HG02623 (cell line): ENCODE measurements around the gene BTNL9.
"Not testable (repeated sequence)": the region's sequence is repeated elsewhere in the genome, so short reads cannot be mapped to it uniquely, and the experiment has no call there.

Experiments used
- ATAC-seq: cut with Tn5 transposase; IDR thresholded peaks from one replicate; pipeline ENCODE4 v1.9.1; 2021; ENCODE audit warnings: moderate library complexity; ENCODE audit not compliant: unreplicated experiment

Gene BTNL9

DNA sequence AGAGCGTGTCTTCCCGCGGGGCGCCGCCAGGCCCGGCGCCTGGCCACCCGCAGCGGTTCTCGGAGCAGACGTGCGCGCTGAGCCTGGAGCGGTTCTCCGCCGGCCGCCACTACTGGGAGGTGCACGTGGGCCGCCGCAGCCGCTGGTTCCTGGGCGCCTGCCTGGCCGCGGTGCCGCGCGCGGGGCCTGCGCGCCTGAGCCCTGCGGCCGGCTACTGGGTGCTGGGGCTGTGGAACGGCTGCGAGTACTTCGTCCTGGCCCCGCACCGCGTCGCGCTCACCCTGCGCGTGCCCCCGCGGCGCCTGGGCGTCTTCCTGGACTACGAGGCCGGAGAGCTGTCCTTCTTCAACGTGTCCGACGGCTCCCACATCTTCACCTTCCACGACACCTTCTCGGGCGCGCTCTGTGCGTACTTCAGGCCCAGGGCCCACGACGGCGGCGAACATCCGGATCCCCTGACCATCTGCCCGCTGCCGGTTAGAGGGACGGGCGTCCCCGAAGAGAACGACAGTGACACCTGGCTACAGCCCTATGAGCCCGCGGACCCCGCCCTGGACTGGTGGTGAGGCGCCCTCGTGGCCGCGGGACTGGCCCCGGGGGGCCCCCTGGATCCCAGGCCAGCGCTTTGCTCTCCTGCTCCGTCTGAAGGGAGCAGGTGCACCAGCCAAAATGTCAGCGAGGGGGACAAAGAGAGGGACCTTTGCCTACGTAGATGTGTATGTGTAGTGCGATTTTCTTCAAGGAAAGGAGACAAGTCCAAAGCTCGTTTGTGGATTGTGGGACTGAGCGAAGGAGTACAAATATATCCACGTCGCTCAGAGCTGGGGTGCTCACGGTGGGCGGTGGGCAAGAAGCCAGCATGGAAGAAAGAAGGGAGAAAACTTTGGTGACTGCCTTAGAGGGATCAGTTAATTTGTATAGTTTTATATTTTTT lies 19.5 kb downstream of the BTNL9 start:
- no peak for ATAC-seq

DNA sequence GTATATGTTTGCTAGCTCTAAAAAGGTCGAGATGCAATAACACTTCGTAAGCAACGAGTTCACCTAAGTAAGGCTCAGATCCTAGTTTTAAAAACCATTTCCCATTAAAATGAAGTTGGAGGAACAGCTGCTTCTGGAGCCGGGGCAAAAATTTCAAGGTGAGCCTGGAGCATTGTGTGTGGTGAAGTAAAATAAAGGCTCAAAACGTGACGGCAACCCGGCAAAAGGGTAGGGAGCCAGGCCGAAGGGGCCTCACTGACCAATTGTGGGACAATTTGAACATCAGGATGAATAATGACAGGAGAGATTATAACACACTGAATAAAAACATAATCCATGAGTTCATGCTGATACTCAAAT lies 20.1 kb downstream of the BTNL9 start:
- ATAC-seq, result no peak

DNA sequence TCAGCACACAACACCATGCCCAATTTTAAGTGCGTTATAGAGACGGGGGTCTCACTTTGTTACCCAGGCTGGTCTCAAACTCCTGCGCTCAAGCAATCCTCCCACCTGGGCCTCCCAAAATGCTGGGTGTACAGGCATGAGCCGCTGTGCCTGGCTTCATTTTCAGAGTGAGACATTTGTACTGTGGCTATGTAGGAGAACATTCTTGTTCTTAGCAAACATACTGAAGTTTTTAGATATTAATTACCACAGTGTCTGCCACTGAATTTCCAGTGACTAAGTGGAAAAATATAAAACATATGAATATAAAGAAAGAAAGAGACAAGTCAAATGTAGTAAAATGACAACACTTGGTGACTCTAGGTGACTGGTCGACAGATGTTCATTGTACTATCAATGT lies 20.9 kb downstream of the BTNL9 start:
- no peak for ATAC-seq

DNA sequence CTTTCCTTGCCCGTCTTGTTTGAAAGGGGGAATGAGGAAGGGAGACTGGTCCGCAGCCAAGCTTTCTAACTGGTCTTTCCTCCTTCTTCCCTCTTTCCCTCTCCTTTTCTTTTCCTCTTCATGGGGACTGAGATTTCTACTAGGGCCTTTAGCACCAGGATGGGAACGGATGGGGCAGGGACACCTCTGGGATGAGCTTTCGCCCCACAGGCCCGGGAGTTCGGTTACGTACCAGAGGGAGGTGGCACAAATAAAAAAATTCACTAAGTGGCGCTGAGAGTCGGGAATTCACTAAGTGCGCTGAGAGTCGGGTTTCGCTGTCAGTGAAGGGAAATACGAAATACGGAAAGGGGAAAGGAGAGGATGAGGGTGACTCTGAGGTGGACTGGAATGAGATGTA lies 21.6 kb downstream of the BTNL9 start:
- ATAC-seq, result no peak

DNA sequence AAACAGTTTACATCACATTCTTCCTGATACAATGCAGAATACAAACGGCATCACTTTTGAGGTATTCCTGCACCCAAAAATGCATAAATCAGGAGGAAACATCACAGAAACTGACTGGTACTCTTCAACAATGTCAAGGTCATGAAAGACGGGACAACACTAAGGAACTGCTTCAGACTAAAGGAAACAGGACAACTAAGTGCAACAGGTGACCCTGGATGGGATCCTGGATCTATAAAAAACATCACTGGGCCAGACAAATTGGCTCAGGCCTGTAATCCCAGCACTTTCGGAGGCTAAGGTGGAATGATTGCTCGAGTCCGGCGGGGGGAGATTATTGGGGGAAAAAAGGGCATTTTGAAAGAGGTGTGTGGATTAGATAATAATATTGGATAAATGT lies 22.6 kb downstream of the BTNL9 start:
- ATAC-seq, result no peak

DNA sequence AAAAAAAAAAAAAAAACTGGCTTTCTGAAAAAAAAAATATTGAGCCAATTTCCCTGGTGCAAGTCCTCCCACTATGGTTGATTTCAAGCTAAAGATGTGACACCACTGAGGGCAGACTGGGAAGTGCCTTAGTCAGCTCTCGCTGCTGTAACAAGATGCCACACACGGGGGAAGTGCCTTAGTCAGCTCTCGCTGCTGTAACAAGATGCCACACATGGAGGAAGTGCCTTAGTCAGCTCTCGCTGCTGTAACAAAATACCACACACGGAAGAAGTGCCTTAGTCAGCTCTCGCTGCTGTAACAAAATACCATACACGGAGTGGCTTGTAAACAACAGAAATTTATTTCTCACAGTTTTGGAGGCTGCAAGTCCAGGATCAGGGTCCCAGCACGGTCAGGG lies 23.4 kb downstream of the BTNL9 start:
- no peak for ATAC-seq

DNA sequence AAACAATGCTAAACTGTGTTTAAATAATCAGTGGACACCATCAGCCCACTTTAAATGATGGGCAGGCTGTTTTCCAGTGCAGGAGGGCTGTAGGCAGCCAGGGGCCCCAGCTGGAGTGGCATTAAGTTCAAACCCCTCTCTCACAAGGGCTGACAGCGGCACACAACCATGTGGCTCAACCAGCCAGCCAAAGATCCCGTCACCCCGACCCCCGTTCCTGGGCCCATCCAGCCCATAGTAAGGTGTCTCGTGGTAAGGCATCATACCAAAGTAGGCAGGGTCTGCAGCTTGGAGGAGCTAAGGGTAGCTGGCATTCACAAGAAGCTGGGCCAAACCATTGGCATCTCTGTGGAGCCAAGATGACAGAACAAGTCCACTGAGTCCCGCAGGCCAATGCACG lies 24.9 kb downstream of the BTNL9 start:
- ATAC-seq, result no peak

DNA sequence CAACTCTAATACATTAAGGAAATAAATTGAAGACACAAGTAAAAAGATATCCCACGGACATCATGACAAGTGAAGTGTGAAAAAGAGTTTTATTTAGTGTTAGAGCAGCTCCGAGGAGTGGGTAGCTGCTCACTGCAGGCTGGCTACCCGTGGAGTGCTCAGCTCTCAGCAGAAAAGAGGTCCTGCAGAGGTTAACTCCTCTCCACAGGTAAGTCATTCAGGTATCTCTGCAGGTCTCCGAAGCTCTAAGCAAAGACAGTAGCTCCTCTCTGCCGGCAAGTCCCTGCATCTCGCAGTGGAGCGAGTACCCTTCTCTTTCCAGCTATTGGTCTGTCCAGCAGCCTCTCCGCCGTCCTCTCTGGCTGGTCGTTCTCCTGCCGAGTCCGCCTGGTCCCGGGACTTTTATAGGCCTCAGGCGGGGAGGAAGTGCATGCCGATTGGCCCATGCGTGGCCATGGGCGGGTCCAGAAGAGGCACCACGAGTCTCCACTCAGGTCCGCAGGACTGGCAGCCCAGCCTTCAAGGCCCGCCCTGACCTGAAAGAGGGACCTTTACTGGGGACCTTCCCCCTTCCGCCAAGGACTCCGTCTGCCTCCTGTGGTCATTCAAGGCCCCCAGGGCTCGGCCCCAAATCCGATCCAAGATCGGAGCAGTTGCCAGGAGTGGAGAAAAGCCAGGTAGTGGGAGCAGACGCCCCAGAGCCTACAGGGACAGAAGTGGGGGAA lies 29.9 kb downstream of the BTNL9 start:
- no peak for ATAC-seq

DNA sequence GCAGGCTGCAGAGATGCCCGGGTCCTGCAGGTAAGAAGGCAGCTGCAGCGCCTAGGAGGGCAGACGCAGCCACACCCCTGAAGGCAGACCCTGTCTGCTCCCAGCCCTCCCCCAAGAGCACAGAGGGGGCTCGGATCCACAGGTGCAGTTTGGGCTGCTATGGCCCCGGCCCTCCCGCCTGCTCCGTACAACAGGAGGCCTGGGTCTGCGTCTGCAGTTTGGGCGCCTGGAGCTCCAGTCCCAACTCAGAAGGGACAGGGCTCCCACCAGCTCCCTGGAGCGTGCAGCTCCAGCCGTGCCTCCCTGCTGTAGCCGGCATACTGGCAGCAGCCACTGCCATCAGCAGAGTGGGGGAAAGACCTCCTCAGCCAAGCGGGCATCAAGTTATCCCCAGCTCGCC lies 30.5 kb downstream of the BTNL9 start:
- ATAC-seq, result no peak

DNA sequence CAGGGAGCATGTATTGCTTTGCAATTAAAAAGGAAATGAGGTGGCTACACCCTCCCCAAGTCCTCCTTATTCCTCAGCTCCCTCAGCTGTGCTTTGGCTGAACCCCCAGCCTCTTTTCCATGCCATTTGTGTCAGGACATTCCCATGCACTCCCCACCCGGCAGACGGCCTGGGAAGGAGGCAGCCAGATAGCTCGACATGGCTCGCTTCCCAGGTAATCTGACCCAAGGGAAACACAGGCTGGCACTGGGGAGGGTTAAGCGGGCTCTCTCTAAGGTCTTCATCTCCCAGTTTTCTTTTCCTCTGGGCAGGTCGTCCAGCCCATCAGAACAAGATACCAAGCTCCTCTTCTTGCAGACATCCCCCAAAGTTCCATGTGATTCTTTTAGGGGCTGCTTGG lies 31.2 kb downstream of the BTNL9 start:
- no peak for ATAC-seq

DNA sequence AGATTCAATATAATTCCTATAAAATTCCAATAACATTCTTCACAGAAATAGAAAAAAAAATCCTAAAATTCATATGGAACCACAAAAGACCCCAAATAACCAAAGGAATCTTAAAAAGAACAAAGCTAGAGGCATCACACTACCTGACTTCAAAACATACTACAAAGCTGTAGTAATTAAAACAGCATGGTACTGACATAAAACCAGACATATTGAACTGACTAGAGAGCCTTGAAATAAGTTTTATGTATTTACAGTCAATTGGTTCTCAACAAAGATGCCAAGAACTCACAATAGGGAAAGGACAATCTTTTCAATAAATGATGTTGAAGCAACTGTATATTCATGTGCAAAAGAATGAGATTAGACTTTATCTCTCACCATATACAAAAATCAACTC lies 36.9 kb downstream of the BTNL9 start:
- no peak for ATAC-seq

DNA sequence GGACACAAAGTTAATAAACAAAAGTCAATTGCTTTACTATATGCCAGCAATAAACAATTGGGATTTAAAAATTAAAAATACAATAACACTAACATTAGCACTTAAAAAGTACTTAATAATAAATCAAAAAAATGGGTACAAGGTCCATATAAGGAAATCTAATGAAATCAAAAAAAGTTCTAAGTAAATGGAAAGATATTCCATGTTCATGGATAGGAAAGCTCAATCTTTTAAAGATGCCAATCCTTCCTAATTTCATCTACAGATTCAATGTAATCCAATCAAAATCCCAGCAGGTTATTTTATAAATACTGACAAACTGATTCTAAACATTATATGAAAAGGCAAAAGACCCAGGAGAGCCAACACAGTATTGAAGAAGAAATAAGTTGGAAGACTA lies 41.9 kb downstream of the BTNL9 start:
- no peak for ATAC-seq

DNA sequence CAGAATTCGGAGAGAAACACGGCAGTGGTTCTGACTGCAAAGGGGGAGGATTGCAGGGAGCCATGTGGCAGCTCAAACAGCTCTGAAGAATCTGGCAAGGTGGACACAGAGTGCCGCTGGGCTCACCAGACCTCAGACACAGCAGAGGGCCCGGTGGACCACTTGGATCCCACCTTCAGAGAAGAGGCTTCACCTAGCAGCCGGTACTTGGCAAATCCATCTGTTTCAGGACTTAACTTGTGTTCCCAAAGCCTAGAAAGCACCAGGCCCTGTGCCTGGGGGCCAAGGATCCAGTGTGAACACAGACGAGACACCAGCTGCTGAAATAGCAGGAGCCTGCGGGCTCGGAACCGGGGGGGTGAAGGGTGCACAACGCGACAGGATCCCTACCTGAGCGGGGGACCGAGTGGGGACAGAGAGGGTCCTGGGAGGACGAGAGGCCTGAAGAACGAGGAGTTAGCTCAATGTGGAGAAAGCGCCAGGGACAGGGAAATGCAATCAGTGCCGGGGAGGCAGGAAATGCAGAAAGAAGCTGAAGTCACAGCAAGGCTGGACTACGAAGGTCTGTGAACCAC lies 44.6 kb downstream of the BTNL9 start:
- no peak for ATAC-seq

DNA sequence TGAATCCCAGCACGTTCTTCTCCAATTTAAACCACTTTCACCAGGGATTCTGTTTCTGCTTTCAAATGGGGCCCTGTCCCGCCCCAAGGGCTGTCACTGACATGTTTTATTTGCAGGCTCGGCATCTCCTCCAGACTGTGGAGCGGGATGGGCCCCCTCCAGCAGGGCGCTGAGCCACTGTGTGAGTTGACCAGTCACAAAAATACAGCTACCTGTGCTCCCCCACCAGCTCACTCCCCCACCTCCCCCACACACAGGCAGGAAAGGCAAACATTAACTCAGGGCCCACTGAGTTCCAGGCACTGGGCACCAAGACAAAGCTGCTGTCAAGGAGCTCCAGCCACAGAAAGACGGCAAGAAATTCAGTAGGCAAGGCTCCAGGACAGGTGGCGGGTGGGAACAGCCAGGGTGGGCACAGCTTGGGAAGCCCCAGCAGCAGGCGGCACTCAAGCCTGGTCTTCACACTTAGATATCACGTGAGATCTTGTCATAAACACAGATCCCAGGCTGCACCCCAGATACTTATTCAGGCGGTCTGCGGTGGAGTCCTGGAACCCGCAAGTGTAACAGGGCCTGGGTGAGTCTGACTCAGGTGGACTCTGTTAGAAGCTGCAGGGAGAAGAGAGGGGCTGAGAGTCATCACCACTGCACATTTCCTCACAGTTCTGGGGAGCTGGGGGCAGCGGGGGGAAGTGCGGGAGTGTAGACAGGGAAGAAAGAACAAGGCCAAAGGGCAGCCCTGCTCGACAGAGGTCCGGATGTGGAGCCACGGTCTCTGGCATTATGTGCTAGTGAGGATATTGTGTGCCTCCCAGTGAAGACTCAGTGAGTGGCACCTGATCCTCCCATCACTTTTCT lies 46.2 kb downstream of the BTNL9 start:
- ATAC-seq, result no peak

DNA sequence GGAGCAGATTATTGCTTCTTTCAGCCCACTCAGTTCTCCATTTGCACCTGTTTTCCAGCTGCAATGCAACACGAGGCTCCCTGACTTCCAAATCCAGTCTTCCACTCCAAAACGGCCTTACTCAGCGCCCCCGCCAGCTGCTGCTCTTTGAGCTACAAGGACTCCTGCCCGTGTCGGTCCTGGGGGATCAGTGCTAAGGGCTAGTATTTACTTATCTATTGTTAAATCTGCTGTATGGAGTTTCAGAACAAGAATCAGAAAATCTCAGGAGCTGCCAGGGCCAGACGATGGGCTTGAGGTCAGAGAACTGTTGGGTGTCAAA lies 46.8 kb downstream of the BTNL9 start:
- ATAC-seq, result no peak

DNA sequence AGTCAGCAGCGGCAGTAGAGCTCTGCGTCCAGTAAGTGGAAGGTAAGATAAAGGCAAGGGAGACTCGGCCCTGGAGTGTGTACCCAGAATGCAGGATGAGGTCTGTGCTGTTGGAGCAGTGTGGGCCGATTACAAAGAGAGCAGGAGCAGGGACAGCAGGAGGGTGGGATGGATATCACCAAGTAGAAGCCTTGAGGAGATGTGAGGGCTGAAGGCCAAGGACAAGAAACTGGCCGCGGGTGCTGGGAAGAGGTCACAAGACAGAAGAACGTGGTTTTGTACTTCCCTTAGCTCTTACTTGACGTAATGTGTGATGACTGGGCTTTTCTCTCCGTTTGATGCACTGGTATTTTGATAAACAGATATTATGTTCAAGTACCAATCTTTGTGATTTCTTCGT lies 47.2 kb downstream of the BTNL9 start:
- ATAC-seq, result no peak

DNA sequence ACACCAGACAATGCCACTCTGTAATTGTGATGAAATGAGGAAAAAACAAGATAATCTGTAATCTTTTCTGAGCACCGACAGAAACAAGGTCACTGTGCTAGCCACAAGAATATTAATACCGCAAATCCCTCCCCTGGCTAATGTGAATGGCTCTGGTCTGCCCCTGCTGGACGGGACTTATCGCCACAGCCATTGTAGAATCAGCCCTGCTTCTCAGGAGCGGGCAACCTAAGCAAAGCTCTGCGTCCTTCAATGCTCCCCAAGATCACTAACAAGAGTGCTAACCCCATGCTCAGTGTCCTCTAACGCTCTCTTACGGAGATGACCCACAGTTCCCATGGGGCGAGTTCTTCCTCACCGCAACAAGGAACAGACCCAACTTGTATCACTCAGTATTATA lies 48.2 kb downstream of the BTNL9 start:
- no peak for ATAC-seq

DNA sequence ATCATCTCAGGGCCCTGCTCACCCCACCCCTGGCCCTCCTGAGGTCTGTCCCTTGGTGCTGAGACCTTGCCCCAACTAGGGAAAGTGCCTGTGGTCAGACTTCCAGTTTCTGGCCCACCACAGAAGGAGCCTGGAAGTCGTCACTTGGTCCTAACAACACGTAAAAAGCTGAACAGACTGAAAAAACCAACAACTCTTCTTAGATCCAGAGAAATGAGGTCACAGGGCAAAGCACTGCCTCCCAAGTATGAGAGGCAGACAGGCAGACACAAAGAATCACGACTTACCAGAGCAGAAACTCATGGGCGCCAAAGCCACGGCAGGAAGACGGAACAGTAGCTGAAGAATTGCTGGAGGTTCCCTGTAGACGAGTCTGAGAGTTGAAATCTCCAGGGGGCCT lies 52.4 kb downstream of the BTNL9 start:
- no peak for ATAC-seq

DNA sequence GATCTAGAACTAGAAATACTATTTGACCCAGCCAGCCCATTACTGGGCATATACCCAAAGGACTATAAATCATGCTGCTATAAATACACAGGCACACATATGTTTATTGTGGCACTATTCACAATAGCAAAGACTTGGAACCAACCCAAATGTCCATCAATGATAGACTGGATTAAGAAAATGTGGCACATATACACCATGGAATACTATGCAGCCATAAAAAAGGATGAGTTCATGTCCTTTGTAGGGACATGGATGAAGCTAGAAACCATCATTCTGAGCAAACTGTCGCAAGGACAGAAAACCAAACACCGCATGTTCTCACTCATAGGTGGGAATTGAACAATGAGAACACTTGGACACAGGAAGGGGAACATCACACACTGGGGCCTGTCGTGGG lies 55.1 kb downstream of the BTNL9 start:
- not testable (repeated sequence) for ATAC-seq

DNA sequence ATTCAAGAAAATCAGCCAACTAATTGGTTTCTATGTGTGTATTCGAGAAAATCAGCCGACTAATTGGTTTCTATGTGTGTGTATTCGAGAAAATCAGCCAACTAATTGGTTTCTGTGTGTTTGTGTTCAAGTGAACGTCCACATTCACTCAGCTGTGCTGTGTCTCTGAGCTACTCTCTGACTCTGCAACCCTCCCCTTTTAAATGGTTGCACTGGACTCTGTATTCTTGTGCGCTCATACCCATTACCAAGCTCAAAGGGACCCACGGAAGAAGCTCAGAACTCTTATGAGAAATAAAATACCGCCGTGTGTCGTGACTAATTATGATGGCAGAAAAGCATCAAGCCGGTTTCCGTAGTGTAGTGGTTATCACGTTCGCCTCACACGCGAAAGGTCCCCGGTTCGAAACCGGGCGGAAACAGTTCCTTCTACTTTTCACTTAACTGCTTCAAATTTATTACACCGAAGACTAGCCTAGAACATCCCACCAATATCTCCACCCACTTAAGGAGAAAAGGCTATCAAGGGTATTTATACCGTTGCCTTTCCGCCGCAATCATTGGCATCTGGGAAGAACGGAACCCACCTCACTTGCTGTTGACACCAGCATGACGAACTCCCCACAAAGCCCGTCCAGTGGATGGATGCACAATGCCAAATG lies 56.8 kb downstream of the BTNL9 start:
- not testable (repeated sequence) for ATAC-seq

DNA sequence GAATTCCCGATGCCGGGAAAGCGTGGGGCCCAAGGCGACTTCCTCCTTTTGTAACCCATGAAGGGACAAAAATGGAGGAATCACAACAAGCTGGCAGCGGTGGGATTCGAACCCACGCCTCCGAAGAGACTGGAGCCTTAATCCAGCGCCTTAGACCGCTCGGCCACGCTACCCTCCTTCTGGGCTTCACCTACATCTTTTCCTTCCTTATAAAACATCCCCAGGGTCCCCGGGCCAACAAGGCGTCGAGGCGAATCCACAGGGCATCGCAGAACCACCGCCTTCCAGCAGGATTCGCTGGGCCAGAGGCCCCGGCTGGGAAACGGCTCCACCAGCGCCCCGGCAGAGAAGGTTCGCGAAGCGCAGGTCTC lies 57.3 kb downstream of the BTNL9 start:
- not testable (repeated sequence) for ATAC-seq
